BLaER1 (cell line): ENCODE results near the gene EFNA5.
A peak's percentile ranks its signal among the peaks of the same experiment; 100 is the strongest.

Experiments
- H3K27ac ChIP-seq: shearing (Covaris generic); formaldehyde crosslinking; 2 replicates; pipeline ENCODE4 v1.8.1; 2022
- H3K27me3 ChIP-seq: shearing (Covaris generic); formaldehyde crosslinking; 2 replicates; pipeline ENCODE4 v1.8.1; 2022
- H3K36me3 ChIP-seq: shearing (Covaris generic); formaldehyde crosslinking; 2 replicates; pipeline ENCODE4 v1.8.1; 2022
- H3K4me1 ChIP-seq: shearing (Covaris generic); formaldehyde crosslinking; 2 replicates; pipeline ENCODE4 v1.8.1; 2022
- H3K4me2 ChIP-seq: shearing (Covaris generic); formaldehyde crosslinking; 2 replicates; pipeline ENCODE4 v1.8.1; 2022
- H3K4me3 ChIP-seq: shearing (Covaris generic); formaldehyde crosslinking; 2 replicates; pipeline ENCODE4 v1.8.1; 2022
- H3K9ac ChIP-seq: shearing (Covaris generic); formaldehyde crosslinking; 2 replicates; pipeline ENCODE4 v1.8.1; 2022
- H3K9me3 ChIP-seq: shearing (Covaris generic); formaldehyde crosslinking; 2 replicates; pipeline ENCODE4 v1.8.1; 2022
- H4K20me1 ChIP-seq: shearing (Covaris generic); formaldehyde crosslinking; 2 replicates; pipeline ENCODE4 v1.8.1; 2022
- Cebpa-rat ChIP-seq: shearing (Covaris generic); IDR thresholded peaks from 2 replicates; pipeline ENCODE4 v1.8.1; 2022

Gene EFNA5

DNA sequence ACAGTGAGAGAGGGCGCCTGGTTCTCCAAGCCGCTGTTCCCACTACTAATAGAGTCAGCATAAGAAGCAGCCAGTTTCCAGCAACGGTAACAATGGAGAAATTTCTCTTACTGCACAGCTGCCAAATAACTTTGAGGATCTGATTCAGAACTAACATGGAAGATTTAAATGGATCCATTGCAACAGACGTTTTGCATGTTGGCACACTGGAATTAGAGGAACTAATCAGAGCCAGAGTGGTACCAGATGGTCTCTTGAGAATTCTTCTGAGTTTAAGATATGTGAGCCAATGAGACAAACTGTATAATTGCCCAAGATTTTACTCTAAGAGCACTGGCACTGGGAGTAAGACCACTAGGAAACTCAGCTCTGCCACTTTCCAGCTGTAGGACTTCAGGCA lies 186.5 kb downstream of the EFNA5 start:
- Histone ChIP-seq H3K27ac (no peak overlapping the region), H3K4me2 (no peak overlapping the region)
- no peak for TF ChIP-seq Cebpa-rat

DNA sequence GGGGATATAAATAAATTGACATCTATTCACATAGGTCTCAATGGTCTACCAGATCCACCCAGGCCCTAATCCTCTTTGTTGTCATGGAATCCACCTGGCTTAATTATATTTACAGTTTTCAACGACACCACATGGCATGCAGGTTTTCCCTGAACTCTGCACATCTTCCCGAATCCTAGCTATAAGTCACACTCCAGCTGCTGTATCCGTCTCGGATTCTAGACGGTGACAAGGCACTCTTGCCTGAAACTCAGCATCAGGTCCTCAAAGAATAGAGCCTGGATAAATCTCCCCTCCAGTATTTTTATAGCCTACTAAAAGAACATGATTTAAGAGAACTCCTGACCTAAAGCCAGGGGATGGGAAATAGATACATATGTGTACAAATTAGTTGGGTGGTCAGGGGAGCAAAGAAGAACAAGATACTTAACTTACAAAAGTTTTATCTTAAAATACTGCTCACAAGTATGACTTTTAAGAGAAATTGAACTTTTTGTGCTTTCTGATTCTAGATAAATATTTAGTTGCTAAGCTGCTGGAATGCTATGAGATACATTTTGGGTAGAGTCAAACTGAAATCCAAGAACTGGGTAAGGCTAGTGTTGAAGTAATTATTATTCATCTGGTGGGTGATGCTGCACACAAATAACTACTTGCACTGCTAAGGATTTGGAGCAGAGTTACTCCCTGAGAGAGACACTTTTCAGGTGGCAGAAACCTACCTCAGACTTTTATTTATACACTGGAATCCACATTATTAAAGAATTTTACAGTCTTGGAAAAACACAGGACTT lies 187.3 kb downstream of the EFNA5 start:
- no peaks in the 10 kb centered on the region for H4K20me1 ChIP-seq
- no peaks in the 10 kb centered on the region for H3K9me3 ChIP-seq
- H3K27ac ChIP-seq: no peak overlapping the region
- no peak overlapping the region for H3K4me2 ChIP-seq
- H3K9ac ChIP-seq: no peak overlapping the region
- no peaks in the 10 kb centered on the region for H3K36me3 ChIP-seq
- H3K4me3 ChIP-seq: no peak overlapping the region
- TF ChIP-seq Cebpa-rat: no peak
- H3K4me1 ChIP-seq: no peaks in the 10 kb centered on the region
- no peaks in the 10 kb centered on the region; the same call in 1 of the 2 replicates for H3K27me3 ChIP-seq

More for the DNA sequence above, 186.5 kb downstream of the EFNA5 start:
- Histone ChIP-seq H4K20me1 (no peaks in the 10 kb centered on the region), H3K9me3 (no peaks in the 10 kb centered on the region), H3K27me3 (no peaks in the 10 kb centered on the region; the same call in 1 of the 2 replicates), H3K36me3 (no peaks in the 10 kb centered on the region), H3K4me1 (no peaks in the 10 kb centered on the region), H3K4me3 (no peak overlapping the region), H3K9ac (no peak overlapping the region)

DNA sequence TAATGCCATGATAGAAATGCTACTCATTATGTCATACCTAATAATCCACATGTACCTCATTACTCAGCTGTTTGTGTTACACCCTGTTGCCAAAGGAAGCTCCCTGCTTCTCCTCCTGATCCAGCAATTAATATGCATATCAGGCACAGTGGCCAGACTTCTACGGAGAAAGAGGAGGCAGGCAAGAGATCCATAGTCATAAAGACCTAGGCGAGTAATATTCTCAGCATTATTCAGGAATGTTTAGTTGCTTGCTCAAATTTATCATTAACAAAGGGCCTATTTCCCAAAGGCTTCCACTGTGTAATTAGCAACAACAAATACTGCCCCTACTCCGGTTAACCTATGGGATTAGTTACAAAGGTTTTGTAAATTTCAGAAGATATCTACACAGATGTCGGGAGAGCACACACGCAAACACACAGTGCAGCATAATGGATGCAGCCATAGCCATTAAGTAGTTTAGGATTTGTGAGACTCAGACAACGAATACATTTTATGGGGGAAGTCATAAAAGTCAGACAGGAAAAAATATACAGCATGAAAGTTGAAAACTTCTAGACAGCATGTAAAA lies 192.6 kb downstream of the EFNA5 start:
- no peak overlapping the region for H3K4me2 ChIP-seq
- no peak overlapping the region for H3K9ac ChIP-seq
- no peaks in the 10 kb centered on the region for H3K9me3 ChIP-seq
- TF ChIP-seq Cebpa-rat: no peak
- H4K20me1 ChIP-seq: no peaks in the 10 kb centered on the region
- no peak overlapping the region for H3K27ac ChIP-seq
- H3K4me3 ChIP-seq: no peak overlapping the region
- no peaks in the 10 kb centered on the region for H3K36me3 ChIP-seq
- no peaks in the 10 kb centered on the region; the same call in 1 of the 2 replicates for H3K27me3 ChIP-seq
- H3K4me1 ChIP-seq: no peaks in the 10 kb centered on the region

DNA sequence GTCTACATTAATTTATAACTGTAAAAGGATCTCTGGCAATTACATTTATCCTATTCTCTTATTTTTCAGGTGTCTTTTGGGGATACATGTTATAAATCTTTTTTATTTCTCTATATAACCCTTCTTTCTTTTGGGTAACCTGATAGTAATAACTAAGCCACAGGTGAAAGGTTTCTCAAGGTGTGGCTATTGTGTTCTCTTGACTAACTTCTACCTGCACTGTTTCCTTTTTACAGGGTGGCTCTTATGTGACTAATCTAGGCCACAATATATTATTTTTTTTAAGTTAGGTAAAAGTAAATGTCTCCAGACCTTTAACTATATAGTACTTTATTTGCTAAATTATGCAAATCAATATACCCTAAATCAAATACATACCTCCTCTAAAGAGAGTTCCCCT lies 193.2 kb downstream of the EFNA5 start:
- no peaks in the 10 kb centered on the region for H4K20me1 ChIP-seq
- TF ChIP-seq Cebpa-rat: no peak
- H3K9me3 ChIP-seq: no peaks in the 10 kb centered on the region
- H3K4me1 ChIP-seq: no peaks in the 10 kb centered on the region
- no peak overlapping the region for H3K4me3 ChIP-seq
- no peak overlapping the region for H3K4me2 ChIP-seq
- H3K27ac ChIP-seq: no peak overlapping the region
- H3K27me3 ChIP-seq: no peaks in the 10 kb centered on the region
- no peaks in the 10 kb centered on the region for H3K36me3 ChIP-seq
- no peak overlapping the region for H3K9ac ChIP-seq

DNA sequence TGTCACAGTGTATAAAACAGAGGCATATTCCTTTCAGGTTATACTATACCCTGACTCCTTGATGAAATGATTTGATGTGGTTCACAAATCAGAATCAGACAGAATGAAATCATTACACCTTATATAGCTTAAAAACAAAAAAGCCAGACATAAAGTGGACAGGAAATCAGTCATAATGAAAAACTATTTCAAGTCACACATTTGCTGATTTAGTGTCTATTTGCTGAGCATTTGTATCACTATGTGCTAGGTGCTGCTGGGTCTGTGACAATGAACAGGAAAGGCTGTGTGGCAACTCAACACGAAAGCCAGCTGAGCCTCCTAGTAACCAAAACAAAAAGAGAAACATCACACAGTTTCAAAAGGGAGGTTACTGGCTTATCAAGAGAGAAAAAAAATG lies 194.0 kb downstream of the EFNA5 start:
- no peak overlapping the region for H3K27ac ChIP-seq
- no peaks in the 10 kb centered on the region for H4K20me1 ChIP-seq
- no peaks in the 10 kb centered on the region for H3K27me3 ChIP-seq
- no peak overlapping the region for H3K4me3 ChIP-seq
- no peak overlapping the region for H3K4me2 ChIP-seq
- H3K9ac ChIP-seq: no peak overlapping the region
- H3K9me3 ChIP-seq: no peaks in the 10 kb centered on the region
- no peak for TF ChIP-seq Cebpa-rat
- no peaks in the 10 kb centered on the region for H3K36me3 ChIP-seq
- H3K4me1 ChIP-seq: no peaks in the 10 kb centered on the region

DNA sequence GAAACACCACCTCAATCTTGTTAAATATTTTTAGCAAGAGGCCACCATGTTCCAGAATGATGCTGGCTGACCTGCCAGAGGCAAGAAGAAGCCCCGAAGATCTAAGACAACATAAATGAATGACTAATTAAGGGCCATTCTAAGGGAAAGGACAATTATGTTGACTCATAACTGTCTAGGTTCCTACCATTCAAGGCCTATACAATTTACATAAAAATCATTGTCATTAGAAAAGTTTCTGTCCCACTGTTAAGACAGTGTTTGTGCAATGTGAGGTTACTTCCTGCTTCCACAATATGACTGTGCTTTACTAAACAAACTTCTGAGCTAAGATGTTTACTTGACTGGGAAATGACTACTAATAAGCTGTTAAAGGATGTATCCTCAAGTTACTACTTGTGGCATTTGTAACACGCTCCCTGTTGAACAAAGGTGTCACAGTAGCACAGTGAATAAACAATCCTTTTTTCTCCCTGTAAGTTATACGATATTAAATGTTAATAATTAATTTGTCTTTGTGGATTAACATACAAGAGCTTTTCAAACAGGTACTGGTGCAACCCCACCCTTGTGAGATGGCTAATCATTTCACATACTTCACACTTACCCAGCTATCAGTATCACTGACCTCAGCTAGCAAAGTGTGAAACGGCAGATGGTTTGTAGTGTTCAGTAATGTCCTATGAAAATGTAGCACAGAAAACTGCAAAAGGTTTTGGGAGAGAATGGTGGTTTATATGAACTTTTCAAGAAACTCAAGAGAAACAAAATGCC lies 195.8 kb downstream of the EFNA5 start:
- Histone ChIP-seq H3K4me3 (no peak overlapping the region), H3K9ac (no peak overlapping the region), H3K27me3 (no peaks in the 10 kb centered on the region), H4K20me1 (no peaks in the 10 kb centered on the region), H3K27ac (no peak overlapping the region), H3K4me1 (no peaks in the 10 kb centered on the region), H3K36me3 (no peaks in the 10 kb centered on the region), H3K9me3 (no peaks in the 10 kb centered on the region), H3K4me2 (no peak overlapping the region)
- TF ChIP-seq Cebpa-rat: no peak

DNA sequence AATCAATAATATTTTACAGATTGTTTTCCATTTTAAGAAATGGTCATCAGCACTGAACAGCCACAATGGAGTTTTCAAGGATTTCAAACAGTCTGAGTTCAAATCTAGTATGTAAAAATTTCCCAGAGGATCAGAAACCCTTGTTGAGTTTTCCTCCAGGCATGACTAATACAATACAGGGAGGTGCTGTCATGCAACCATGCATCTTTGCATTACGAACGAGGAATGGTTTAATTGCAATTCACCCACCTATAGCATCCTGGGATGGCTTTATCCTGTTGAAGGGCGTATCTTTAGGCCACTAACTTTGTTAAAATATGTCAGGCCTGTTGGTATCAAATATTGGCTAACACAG lies 196.4 kb downstream of the EFNA5 start:
- no peak overlapping the region for H3K4me3 ChIP-seq
- H3K9me3 ChIP-seq: no peaks in the 10 kb centered on the region
- H3K4me1 ChIP-seq: peaks cover 5% of the 10 kb centered on the region
- TF ChIP-seq Cebpa-rat: no peak
- no peak overlapping the region for H3K27ac ChIP-seq
- H3K27me3 ChIP-seq: no peaks in the 10 kb centered on the region
- H3K9ac ChIP-seq: no peak overlapping the region
- H3K36me3 ChIP-seq: no peaks in the 10 kb centered on the region
- no peak overlapping the region for H3K4me2 ChIP-seq
- H4K20me1 ChIP-seq: no peaks in the 10 kb centered on the region

DNA sequence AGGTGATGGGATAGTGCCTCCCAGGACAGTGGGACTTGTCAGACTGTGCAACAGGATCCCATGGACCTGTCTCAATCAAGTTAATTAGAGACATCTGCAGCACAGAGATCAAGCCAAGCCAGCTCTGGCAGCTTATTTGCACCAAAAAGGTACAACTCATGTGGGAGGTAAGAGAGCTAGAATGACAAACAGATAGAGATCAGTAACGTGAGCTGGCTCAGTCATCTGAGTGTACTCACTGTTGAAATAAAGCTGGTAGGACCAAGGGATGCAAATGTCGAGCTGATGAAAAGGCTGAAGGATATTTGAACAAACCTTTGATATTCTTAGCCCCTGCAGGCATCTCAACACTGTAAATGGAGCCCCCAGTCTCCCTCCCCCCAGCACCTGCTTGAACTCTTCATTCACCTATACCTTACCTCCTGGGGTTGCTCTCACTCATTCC lies 198.1 kb downstream of the EFNA5 start:
- Histone ChIP-seq H4K20me1 (no peaks in the 10 kb centered on the region), H3K27ac (no peak overlapping the region), H3K27me3 (no peaks in the 10 kb centered on the region), H3K4me2 (no peak overlapping the region), H3K36me3 (no peaks in the 10 kb centered on the region), H3K4me3 (no peak overlapping the region), H3K9ac (no peak overlapping the region), H3K4me1 (peaks cover 12% of the 10 kb centered on the region), H3K9me3 (no peaks in the 10 kb centered on the region)
- TF ChIP-seq Cebpa-rat: no peak

DNA sequence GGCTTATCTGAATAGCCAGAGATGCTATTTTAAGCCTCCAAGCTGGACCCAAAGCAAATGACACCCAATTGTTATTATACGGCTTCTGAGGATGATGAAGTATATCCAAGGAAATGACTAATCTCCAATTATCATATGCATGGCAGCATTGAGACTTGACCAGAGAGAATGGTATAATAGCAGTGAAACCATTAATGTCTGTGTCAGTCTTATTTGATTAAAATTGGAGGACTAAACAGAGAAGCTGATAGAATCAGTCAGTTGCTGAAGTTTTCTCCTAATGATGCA lies 200.5 kb downstream of the EFNA5 start:
- Histone ChIP-seq H3K4me1 (peaks cover 12% of the 10 kb centered on the region), H3K4me3 (no peak overlapping the region), H3K36me3 (no peaks in the 10 kb centered on the region), H3K9me3 (no peaks in the 10 kb centered on the region), H3K9ac (no peak overlapping the region), H3K27me3 (no peaks in the 10 kb centered on the region), H3K4me2 (no peak overlapping the region), H3K27ac (no peak overlapping the region), H4K20me1 (no peaks in the 10 kb centered on the region)
- TF ChIP-seq Cebpa-rat: no peak

DNA sequence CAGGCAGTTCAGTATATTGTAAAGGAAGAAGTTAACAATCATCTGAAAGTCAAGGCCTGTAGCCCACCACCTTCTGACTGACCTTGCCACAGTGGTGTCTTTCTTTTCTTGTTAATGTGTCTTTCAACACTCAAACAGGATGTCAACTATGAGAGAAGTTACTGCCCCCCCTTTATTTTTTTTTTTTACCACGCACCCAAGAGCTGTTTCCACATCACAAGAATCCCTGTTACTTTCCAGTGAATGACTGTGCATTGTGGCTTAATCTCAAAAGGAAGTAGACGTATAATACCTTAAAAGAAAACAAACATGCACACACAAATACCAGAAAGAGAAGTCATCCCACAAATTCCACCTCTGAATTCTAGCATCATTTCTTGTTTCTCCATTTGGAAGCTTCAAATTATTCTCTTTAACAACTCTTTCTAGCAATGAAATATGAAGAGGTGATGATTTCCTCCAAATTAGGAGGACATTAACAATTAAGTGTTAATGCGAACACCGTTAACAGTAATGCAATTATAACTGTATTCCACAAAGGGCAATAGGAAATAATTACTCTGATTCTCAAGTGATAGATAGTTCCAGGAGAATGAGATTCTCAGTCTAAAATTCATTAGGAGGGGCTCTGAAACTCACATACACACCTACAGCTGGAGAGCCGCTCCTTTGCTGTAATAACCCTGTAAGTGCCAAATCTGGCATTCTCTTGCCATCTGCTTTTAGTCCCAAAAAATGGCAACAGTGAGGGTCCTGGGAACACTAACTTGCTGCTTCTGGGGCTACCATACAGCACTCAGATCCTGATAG lies 201.0 kb downstream of the EFNA5 start:
- no peaks in the 10 kb centered on the region for H3K27me3 ChIP-seq
- no peak overlapping the region for H3K9ac ChIP-seq
- no peak overlapping the region for H3K27ac ChIP-seq
- peak overlapping the region; percentile 39 for H3K4me2 ChIP-seq
- no peak overlapping the region for H3K4me3 ChIP-seq
- H3K36me3 ChIP-seq: no peaks in the 10 kb centered on the region
- peaks cover 12% of the 10 kb centered on the region for H3K4me1 ChIP-seq
- no peaks in the 10 kb centered on the region for H3K9me3 ChIP-seq
- H4K20me1 ChIP-seq: no peaks in the 10 kb centered on the region
- TF ChIP-seq Cebpa-rat: no peak
